NCI-H524 (cell line): ENCODE measurements around the gene MRPS18B.
A peak's percentile ranks its signal among the peaks of the same experiment; 100 is the strongest.

ENCODE experiments used
- DNase-seq, 2 experiments: peaks; one replicate each; lab custom pipeline; 2025; lab: John Stamatoyannopoulos, UW

The MRPS18B gene

DNA sequence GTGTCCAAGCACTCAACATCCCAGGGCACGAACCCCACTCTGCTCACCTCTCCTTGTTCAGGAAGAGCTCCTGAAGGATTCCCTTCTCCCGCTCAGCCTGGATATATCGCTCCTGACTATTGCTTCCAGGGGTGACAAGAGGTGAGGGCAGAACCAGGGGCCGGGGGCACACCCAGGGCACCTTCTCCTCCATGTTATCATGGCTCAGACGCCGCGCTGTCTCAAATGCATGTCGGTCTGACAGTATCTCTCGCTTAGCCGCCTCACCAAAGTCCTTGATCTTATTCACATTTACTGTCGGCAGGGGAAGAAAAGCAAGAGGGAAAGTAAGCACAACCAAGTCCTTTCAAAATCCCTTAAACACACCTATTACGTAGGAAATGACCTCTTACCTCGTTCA is 13.7 kb upstream of the MRPS18B start:
- DNase-seq, result no peak

- DNase-seq, result no peak
These were observed 7.6 kb upstream of the MRPS18B start for GRCh38 chr6:30610065-30610464.

GRCh38 chr6:30611150-30611855 is 6.3 kb upstream of the MRPS18B start:
- no peak for DNase-seq

DNA sequence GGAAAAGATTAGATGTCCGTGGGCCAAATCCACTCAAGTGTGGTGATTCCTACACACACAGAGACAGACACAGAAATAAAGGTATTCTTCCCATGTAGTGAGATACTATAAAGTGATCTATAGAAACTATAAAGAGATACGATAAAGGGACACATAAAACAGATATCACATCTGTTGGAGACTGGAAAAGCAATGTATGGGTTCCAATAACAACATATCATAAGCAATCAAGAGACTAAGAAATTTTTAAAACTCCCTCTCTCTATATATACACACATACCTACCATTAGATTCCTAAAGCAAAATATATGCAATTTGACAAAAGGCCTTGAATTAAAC is 5.8 kb upstream of the MRPS18B start:
- DNase-seq, result no peak

- peak; percentile 3 to 35 for DNase-seq
These were observed 5.4 kb upstream of the MRPS18B start for GRCh38 chr6:30612213-30612612.

DNA sequence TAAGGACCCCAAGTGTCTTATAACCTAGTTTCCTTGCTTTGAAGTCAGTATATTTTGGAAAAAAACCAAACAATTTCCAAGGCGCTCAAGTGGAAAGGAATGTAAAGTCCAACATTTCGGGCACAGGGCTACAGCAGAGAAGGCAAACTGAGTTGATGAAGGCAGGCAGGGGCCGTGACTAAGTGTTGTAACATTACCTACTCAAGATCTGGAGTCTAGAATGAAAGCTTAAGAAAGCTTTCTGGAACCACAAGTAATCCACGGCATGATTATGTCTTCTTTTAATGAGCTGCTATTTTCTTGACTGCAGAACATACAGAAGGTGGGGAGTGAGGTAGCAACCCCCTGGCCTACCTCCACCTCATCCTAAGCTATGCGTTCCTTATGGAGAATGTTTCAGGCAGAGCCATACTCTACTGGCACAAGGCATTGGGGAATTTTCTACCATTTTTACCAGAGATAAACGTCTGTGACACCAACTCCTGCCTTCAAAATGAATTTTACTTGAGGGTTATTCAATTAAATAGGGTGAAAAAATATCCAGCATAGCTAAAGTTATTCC is 4.9 kb upstream of the MRPS18B start:
- no peak for DNase-seq

DNA sequence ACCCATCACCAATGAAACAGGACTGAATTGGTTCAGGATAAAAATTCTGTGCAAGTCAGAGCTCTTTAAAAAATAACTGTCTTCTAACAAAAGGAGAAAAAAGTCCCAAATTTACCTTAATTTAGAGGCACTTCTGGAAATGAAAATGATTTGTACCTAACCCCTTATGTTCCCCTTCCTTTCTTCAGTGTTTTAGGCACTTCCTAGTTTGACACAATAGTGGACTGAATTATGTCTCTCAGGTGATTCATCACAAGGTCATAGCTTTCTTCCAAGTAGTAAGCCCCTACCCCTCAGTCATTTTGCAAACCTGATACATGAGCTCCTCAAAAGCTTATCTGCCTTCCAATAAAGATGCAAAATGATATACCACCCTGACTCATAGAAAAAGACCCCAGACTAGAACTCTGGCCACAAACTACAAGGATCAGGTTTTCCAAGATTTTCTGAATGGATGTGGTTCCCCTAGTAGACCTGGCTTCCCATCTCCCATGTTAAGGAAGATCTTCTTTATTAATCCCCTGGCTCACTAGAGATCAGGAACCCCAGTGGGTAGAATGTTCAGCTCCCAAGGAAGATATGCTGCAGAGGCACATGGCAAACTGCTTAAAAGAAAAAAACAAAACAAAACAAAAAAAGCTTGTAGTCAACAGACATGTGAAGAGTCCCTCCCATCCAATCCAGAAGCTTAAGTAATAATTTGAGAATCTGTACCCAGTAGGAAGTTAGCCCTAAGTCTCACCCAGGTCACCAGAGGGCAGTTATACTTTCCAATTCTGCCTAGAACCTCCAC is 4.2 kb upstream of the MRPS18B start:
- no peak for DNase-seq

DNA sequence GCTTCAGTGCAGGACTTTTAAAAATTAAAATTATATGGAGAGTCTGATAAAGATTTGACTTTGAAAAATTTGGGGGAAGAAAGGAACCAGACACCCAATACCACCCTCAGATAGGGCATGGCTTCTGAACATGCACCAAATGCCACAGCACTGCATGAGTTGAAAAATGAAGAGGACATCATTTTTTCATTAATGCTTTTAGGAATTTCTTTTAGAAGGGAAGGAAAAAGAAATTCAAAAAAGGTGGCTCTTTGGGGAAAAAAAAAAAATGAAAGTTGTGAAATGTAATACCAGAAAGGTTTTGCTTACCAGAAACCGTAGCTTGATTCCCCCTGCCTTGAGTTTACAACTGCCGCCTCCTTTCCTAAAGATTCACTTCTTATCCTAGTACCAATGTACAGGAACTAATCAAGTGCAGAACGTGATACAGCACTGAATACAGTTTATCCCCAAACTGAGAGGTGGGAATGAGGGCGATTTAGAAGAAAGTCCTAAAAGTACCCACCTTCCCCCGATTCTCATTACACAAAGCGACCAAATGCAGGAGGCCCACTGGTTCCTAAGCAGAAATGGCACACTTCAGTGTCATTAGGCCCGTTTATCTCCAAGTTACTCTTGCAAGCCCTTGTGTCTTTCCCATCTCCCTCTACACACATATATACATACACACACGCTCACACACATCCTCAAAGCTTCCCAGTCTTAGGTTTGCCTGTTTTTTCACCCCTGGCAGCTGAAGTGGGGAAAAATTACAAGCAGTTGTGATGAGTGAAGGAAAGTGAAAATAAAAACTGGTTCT is 3.4 kb upstream of the MRPS18B start:
- DNase-seq, result no peak

DNA sequence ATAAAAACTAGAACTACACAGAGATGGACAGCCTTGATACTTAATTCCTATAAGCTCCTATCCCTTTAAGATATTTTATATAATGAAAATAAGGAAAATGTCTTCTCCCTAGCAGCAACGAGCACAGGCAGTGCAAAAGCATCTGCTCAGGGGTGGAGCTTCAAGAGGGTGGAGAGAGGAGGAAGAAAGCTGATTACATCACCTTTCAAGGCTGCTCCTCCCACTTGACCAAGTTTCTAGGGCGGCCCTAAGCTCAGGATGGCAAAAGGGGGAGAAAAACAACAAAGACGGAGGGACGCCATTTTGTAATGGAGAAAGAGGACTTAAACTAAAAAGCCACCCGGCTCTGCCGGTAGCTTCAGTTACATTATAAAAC is 2.8 kb upstream of the MRPS18B start:
- DNase-seq, result peak; percentile 94 to 97

DNA sequence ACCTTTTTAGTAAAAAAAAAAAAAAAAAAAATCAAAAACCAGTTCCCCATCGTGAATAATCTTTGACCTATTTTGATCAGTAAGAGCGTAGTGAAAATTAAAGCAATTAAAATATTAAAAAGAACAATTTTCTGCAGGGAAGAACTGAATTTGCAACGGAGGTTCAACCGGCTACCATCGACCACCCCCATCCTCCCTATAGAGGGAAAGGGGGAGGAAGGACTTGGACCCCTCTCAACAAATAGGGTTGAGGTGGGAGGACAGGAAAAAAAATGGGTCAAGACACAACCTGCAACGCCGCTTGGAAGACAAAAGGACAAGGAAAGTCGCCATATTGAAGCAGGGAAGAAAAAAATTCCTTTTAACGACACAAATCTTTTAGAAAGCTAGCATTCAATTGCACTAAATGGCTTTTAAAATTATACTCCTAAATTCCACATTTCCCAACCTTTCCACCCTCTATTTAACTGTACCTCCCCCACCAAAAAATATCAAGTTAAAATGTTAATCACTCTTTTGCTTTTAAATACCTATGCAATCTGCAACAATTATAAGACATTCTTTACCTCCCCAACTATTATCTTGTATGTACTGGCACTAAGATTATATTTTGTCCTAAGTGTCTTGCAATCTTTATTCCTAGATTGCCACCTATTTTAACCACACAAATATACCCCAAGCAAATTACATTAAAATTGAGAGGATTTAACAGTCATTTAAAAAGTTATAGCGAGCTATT is 2.3 kb upstream of the MRPS18B start:
- DNase-seq, result peak; percentile 77

DNA sequence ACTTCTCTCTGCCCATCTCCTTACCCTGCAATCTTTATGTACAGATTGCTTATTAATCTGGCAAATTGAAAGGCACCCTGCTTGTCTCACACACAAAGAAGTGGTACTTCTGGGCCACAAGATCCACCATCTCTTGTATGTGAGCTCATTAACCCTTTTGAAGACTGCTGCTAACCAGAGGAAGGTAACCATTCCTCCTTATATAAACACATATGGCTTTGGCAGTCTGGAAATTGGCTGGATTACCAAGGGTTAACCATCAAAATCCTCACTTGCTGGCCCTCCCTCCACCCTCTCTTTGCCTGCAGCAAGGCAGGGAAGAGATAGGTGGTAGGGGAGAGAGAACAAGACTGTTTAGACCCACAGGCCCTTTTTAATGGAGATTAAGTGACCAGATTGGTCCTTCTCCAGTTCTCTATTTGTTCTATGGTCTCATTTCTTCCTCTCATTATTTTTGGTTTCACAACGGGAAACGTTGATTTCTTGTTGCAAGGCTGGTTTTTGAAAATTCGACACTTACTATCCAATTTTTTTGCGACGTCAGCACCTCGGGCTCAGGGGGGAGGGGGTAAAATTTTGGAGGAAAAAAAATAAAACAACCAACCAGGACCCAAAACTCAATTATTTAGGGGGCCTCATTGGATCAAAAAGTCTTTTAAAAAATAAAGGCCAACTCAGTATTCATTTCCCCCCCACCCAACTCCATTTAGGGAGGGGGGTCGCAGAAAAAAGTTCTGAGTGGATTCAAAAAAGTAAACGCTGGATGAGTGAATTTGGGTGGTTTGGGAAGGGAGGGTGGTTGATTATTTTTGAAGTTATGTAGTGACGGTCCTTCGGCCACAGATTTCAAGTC is 1.5 kb upstream of the MRPS18B start:
- DNase-seq, result peak; percentile 55 to 73

- peak; percentile 99 to 100 for DNase-seq
These were observed 652 bp upstream of the MRPS18B start, which contains the start of gene PPP1R10 for GRCh38 chr6:30616811-30617564. PPP1R10 (minus strand) TSS chr6:30617243; CDS start chr6:30609944, 7,299 bp downstream.

- peak in 1 of 2 experiments; percentile 44 for DNase-seq
These were observed 694 bp downstream of the MRPS18B start for GRCh38 chr6:30618270-30618797.

- no peak for DNase-seq
These were observed 1.9 kb downstream of the MRPS18B start for GRCh38 chr6:30619561-30619960.

DNA sequence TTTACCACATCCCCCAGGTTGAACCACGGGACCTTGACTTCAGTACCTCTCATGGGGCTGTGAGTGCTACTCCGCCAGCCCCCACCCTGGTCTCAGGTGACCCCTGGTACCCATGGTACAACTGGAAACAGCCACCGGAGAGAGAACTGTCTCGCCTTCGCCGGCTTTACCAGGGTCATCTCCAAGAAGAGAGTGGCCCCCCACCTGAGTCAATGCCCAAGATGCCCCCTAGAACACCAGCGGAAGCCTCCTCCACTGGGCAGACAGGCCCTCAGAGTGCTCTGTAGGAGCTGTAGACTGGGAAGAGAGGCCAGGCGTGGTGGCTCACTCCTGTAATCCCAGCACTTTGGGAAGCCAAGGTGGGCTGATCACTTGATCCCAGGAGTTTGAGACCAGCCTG is 7.9 kb downstream of the MRPS18B start:
- DNase-seq, result no peak

DNA sequence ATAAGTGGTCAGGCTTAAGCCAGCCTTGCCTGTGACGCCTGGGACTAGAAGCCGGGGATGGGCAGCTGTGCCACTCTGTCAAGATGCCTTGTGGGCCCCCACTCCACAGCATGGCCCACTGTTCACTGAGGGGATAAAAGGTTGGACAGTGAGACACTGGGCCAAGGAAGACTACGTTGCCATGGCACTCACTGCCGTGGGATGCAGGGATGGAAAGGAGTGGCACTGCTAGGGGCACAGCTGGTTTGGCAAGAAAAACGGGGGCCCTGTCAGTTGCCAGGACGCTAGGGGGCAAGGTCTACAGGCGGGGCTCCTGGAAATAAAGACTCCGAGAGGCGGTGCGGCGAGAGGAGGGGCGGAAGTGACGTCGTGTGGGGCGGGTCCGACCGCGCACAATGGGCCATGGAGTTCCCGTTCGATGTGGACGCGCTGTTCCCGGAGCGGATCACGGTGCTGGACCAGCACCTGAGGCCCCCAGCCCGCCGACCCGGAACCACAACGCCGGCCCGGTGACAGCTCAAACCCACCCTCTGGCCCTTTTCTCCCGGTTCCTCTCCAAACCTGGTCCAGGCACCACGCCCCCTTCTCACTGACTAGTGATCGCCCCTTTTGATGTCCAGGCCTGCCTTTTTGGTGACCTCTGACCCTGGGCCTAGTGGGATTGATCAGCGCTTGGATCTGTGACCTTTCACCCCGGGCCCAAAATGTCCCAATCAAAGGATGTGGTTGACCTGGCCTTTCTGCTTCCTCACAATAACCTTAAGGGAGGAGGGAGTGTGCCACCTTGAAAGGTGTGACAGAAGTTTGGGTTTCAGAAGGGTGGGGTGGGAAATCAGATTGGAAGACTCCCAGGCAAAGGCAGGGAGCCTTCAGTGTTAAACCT is 9.1 kb downstream of the MRPS18B start, which contains the start of gene ATAT1:
TSS of gene ATAT1 (plus strand) at position 391 of the 883 bp plus-strand sequence.
- DNase-seq, result peak; percentile 62 to 79

DNA sequence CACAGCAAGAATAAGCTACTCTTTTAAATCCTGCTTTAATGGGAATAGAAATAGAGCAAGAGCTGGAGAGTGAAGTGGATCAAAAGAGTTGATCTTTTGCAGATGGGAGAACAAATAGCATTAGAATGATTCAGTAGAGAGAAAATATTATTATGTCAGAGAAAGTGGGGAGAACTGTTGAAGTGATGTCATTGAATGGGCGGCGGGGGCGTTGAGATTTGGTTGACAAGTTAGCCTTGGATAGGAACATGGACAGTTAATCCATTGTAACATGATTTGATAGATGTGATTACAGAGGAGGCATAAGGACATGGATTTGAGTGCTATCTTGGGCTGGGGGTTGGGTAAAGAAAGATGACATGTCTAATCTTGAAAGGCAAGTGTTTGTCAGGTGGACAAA is 18.2 kb downstream of the MRPS18B start:
- no peak for DNase-seq

DNA sequence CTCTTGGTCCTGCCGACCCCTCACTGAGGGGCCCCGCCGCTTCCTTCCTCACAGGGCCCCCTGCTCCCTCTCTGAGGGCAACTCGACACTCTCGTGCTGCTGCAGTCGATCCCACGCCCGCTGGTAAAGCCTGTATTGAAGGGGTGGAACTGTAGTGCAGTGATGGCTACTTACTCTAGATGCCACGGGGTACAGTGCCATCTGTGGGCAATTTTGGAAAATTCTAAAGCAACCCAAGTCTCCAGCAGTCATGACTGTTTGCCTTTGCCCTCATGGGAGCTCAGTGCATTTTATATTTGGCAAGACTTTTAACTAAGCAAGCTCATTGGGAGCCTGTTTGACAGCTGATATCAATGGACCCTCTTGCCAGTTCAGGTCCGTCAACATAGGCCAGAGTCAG is 22.8 kb downstream of the MRPS18B start:
- no peak for DNase-seq

DNA sequence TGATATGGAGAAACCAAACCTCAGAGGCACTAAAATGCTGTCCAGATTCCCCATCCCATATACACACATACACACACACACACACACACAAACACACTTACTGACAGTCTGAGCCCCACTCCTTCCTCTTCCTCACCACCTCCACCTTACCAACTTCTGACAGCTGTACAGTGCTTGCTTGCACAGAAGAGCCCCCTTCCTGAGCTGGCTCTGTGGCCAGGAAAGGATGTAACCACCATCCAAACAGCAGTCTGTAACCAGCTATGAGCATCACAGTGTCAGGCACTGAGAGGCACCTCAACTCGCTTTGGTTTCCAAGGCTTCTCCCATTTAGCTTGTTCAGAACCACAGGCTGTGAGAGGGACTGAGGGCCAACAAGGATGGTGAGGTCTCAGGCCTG is 23.4 kb downstream of the MRPS18B start:
- no peak for DNase-seq
